ENCODE data around the gene KRT73.

Gene KRT73

DNA sequence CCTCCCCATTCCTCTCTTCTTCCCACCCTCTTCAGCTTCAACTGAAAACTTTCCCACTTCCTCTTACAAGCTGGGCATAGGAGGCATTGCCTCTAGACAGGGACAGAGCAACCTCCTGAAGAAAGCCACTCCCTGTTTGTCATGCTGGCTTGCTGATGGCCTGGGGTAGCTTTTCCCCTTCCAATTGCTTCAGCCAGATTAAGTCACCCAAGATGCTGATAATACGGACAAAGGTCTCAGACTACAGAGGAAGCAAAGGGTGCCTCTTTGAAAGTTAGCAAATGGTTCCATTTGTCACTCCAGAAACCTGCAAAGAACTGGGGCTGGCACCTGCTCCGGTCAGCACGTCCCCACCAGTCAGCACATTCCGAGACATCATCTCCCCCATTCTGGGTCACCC is 27.6 kb upstream of the KRT73 start:
- no peak for DNase-seq (ENCODE audit: low spot score)

- DNase-seq (ENCODE audit: low spot score) = no peak
Measured at GRCh38 chr12:52645120-52645761, 26.9 kb upstream of the KRT73 start.

- DNase-seq (ENCODE audit: low spot score) = no peak
Measured at GRCh38 chr12:52644078-52644415, 25.7 kb upstream of the KRT73 start.

GRCh38 chr12:52643233-52644077 is 25.1 kb upstream of the KRT73 start:
- DNase-seq (ENCODE audit: low spot score) = no peak

DNA sequence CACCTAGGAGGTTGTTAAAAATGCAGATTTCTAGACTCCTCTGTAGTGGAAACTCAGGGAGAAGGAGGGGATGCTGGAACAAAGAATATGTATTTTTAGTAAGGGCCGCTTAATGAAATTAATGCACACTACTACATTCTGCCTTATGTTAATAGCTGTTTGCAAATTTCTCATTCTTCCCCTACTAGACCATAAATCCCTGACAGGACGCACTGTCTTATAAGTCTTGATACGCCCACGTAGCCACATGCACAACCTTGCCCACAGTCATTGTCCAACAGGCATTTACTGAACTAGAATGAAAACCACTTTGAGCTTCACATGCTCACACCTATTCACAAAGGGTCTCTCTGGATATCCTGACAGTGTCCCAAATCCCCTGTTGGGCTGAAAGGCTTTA is 23.1 kb upstream of the KRT73 start:
- DNase-seq (ENCODE audit: low spot score) = no peak

DNA sequence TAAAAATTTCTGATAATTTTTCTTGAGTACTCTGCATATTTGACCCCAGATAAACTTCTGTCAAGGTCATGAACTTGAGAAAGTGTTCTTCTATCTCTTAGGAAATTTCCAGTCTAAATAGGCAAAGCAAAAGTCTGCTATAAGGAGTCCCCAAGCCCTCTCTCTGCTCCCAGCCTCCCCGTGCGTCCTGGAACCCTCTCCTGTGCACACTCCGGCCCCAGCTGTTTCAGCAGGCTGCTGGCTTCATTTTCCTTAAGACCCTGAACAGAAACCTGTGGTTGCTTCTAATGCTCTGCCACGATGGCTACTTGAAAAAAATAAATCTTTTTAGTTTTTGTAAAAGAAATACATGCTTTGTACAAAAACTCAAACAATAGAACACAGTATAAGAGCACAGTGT is 18.9 kb upstream of the KRT73 start:
- no peak for DNase-seq (ENCODE audit: low spot score)

DNA sequence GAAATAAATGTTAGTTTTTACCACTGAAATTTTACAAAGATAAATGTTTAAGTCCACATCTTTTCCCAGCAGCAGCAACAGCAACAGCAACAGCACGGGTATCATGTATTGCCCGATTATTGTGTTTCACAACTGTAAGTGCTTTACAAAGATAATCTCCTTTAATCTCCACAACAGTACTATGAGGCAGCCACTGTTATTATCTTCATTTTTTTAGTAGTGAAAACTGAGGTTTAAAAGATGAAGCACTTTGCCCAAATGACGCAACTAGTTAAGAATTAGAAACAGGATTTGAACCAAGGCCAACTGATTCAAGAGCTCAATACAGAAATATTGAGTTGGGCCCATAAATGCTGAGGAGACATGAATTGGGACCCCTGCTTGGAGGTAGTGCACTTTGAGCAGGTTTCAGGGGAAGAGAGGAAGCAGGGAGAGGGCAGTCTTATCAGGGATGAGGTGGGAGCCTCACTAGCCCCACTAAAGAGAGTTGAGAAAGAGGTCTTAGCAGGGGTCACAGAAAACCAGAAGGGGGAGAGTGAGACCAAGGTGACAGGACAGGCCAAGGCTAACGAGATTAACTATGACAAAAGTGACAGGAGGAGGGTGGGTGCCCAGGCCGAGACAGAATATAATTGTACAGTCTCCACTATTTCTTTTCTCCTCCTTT is 18.4 kb upstream of the KRT73 start:
- DNase-seq (ENCODE audit: low spot score) = no peak

DNA sequence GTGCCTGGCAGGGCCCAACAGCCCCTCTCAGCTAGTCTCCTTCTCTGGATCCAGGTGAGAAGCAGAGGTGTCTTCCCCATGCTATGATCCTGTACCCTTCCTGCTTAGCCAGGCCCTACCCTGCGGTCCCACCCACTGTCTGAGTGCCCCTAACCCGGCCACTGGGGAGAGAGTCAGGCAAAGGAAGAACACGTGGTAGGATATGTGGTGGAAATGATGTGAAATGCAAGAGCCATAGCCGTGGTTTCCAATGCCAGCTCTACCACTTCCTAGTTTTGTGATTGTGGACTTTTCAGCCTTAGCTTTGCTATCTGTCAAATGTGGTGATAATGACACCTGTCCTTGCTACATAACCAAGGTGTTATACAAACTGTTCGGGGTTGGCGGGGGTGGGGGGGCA is 17.8 kb upstream of the KRT73 start:
- DNase-seq (ENCODE audit: low spot score) = no peak

DNA sequence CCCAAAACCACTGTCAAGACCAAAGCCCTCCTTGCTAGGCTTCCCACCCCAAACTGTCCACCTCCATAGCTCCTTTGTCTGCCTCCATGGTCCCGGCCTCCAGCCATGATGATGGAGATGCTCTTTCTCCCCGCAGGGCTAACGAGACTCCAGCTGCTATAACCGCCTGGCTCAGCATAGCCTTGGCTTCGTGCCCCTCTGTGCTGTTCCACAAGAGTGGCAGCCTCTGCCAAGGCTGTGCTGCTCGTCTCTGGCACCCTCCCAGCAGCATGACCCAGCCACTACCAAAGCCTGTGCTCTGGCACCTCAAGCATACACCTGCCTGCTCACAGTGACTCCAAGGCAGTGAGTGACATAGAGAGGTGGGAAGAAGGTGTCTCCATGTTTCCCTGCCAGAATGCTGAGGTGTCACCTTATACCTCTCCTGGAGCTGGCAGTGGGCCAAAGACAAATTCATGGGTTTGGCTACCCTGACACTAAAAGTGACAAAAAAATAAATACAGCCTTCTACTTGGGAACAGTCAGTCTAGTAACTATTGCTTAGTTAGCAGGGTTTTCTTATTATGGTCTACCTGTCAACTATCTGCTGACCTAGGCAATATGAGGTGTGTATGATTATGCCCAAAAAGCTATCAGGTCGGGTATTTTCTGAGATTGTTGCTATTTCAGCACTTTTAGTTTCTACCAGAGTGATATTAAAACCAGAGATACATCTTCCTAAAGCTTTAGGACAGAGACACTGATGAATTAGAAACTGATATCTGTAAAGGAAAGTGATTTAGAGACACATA is 16.1 kb upstream of the KRT73 start:
- DNase-seq (ENCODE audit: low spot score) = no peak

- DNase-seq (ENCODE audit: low spot score) = no peak
Measured at GRCh38 chr12:52633383-52633782, 15.0 kb upstream of the KRT73 start.

DNA sequence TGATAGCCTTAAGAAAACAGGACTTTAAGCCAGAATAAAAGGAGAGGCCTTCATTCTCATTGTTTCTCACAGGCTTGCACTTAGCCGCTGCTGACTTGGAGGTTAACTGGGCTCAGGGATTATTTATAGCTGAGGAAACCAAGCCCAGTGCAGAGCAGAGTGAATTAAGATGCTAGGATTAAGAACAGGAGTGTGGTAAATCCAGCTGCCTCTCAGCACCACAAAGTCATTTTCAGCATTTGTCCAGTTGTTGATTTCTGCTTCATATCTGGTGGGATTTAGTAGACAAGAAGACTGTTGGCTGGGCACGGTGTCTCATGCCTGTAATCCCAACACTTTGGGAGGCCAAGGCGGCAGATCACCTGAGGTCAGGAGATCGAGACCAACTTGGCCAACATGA is 14.3 kb upstream of the KRT73 start:
- DNase-seq (ENCODE audit: low spot score) = no peak

GRCh38 chr12:52631676-52632459 is 13.5 kb upstream of the KRT73 start:
- no peak for DNase-seq (ENCODE audit: low spot score)

GRCh38 chr12:52631264-52631663 is 12.9 kb upstream of the KRT73 start:
- no peak for DNase-seq (ENCODE audit: low spot score)

DNA sequence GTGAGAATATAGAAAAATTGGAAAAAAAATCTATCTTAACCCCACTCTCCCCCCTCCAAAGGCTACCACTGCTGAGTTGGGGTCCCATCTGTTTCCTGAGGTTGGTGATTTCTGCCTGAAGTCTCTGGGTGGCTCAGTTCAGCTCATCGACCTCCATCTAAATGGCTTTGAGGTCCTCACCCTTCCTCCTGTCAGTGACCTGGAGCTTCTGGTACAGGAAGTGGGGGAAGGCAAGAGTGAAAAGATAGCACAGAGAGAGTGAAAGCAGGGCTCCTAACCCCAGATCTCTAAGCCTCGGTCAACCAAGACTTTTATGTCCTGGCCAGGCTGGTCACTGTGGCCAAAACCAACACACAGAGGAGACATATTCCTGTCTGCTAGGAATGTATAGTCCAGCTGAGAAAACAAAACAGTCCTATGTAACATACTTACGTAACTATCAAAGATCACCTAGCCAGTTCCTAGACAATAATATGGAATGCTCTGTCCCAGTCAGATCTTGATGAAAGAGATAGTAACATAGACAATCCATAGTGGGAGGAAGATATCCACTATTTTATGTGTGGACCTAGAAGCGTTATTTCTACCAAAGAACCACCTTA is 12.3 kb upstream of the KRT73 start:
- DNase-seq (ENCODE audit: low spot score) = no peak

GRCh38 chr12:52630008-52630500 is 11.7 kb upstream of the KRT73 start:
- DNase-seq (ENCODE audit: low spot score) = no peak

DNA sequence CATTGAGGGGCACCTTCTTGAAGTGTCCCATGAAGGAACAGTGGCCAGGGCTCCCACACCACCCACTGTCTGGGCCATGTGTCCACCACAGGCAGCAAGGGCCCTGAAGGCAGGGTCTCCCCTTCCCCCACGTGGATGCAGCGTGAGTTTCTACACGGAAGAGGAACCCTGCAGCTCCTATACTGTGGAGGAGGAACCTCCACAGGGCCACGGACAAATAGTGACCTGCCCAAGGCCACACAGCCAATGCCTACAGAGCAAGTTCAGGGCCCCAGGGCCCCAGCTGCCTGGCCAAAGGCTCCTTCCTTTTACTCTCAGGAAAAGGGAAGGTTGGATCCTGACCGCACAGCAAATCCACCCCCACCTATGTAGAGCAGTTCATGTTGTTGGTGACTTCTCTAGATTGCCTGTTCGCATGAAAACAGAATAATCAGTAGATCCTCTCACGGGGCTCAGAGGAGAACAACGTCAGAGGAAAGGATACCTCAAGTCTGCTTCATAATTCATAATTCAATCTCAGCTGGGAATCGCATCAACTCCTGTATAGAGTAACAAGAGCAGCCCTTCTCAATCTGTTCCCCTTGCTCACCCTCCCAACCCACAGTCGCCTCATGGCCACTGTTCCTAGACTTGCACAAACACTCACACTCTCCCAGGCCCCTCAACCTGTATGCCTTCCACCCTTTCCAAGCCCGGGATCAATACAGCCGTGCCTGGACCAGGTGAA is 11.1 kb upstream of the KRT73 start:
- no peak for DNase-seq (ENCODE audit: low spot score)

DNA sequence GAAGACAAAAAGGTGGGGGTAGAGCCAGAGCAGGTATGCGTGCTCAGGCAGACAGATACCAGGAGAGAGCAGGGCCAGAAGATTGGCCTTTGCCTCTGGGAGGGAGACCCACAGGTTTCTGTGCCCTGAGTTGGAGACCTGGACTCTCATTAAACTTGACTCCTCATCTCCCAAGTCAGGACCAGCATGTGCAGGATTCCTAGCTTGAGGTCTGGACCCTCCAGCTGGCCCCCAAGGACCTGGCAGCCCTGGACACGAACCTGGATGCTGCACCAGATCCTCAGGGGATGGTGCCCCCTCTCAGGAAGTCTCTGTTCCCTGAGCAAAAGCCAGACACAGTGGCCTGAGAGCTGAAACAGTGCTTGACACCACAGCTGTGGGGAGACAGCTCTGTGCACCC is 10.5 kb upstream of the KRT73 start:
- DNase-seq (ENCODE audit: low spot score) = no peak

DNA sequence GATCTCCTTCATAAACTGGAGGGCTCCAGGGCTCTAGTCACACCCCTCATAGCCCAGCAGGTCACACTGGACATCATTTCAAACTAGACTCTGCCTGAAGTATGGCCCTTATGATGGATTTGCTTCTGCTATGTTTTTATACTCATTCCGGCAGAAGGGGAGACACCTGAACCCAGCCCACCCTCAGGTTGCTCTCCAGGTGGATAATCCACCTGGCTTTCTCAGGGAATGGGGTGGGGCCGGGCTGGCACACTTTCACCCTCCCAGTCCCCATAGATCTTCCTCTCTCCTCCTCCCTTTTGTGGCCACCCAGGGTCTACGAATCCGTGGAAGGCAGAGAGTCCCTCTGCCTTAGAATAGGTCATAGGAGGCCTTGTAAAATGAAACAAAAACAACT is 9.8 kb upstream of the KRT73 start:
- no peak for DNase-seq (ENCODE audit: low spot score)

GRCh38 chr12:52627395-52628110 is 9.2 kb upstream of the KRT73 start:
- no peak for DNase-seq (ENCODE audit: low spot score)

DNA sequence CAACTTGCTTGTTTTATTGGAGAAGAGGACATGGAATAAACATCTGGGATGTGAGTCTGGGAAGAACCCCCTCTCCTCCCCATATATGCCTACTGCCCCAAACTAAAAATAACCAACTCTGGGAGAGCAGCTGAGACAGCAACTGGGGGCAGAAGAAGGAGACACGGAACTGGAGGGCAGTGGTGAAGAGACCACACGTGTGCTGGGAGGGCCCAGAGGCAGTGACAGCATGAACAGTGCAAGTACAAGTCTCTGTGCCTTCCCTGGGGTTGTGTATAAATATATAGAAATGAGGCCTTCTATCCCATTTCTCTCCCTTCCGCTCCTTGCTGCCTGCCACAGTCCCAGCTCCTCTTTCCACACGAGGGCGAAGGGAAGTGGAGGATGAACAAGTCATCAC is 4.0 kb upstream of the KRT73 start:
- DNase-seq (ENCODE audit: low spot score) = no peak
